ENCODE results near the gene ITFG2. TPM values are rescaled to one million over a fixed set of nuclear protein-coding genes. Genes with fewer than 3 reads are reported as not detected.
"Not testable (repeated sequence)": the region's sequence is repeated elsewhere in the genome, so short reads cannot be mapped to it uniquely, and the experiment has no call there.

ITFG2 gene
- total RNA-seq, 1 donor from 2014 or later, result 12.2 TPM

GRCh38 chr12:2854669-2855453 lies 42.4 kb downstream of the ITFG2 start:
- no peak for ATAC-seq (ENCODE audit: poor library complexity)
- DNase-seq, result no peak
- intact Hi-C loops (cut with DNase I), result loop anchor here (5.0 kb wide), 2 partner anchors 82 to 177 kb away; no protein-coding TSS in a partner anchor

GRCh38 chr12:2855546-2855945 lies 43.1 kb downstream of the ITFG2 start:
- intact Hi-C loops (cut with DNase I), result loop anchor here (5.0 kb wide), 1 partner anchor 82 kb away; no protein-coding TSS in a partner anchor
- no peak for ATAC-seq (ENCODE audit: poor library complexity)
- DNase-seq, result no peak

GRCh38 chr12:2856051-2856450 lies 43.6 kb downstream of the ITFG2 start:
- DNase-seq, result no peak
- no peak for ATAC-seq (ENCODE audit: poor library complexity)
- intact Hi-C loops (cut with DNase I), result loop anchor here (5.0 kb wide), 1 partner anchor 81 kb away; no protein-coding TSS in a partner anchor

- DNase-seq (no peak), ATAC-seq (ENCODE audit: poor library complexity) (no peak)
- intact Hi-C loops (cut with DNase I), result loop anchor here (5.0 kb wide), 1 partner anchor 80 kb away; no protein-coding TSS in a partner anchor
Observed at GRCh38 chr12:2857021-2857431, 44.6 kb downstream of the ITFG2 start, which contains the start of gene TEX52. TEX52 (minus strand) TSS chr12:2857039; CDS start chr12:2857026, 13 bp downstream.

GRCh38 chr12:2857576-2857975 lies 45.1 kb downstream of the ITFG2 start:
- ATAC-seq (ENCODE audit: poor library complexity) (no peak), DNase-seq (no peak)
- intact Hi-C loops (cut with DNase I), result loop anchor here (5.0 kb wide), 1 partner anchor 80 kb away; no protein-coding TSS in a partner anchor

- intact Hi-C loops (cut with DNase I), result loop anchor here (5.0 kb wide), 1 partner anchor 79 kb away; no protein-coding TSS in a partner anchor
- no peak for DNase-seq
- no peak for ATAC-seq (ENCODE audit: poor library complexity)
Observed at GRCh38 chr12:2858334-2858733, 45.9 kb downstream of the ITFG2 start.

GRCh38 chr12:2858944-2859421 lies 46.5 kb downstream of the ITFG2 start:
- ATAC-seq (ENCODE audit: poor library complexity) (no peak), DNase-seq (no peak)
- intact Hi-C loops (cut with DNase I), result loop anchor here (5.0 kb wide), 1 partner anchor 78 kb away; no protein-coding TSS in a partner anchor

GRCh38 chr12:2860170-2860569 lies 47.7 kb downstream of the ITFG2 start:
- ATAC-seq (ENCODE audit: poor library complexity) (no peak), DNase-seq (no peak)

GRCh38 chr12:2862876-2863275 lies 50.4 kb downstream of the ITFG2 start:
- DNase-seq, result no peak
- intact Hi-C loops (cut with DNase I), result no loop called here
- ATAC-seq (ENCODE audit: poor library complexity), result no peak

More at GRCh38 chr12:2860170-2860569, 47.7 kb downstream of the ITFG2 start:
- intact Hi-C loops (cut with DNase I), result no loop called here

- ATAC-seq (ENCODE audit: poor library complexity); intact Hi-C loops (cut with DNase I); DNase-seq: not testable (repeated sequence)
Observed at GRCh38 chr12:2863402-2863801, 50.9 kb downstream of the ITFG2 start.

GRCh38 chr12:2864198-2864597 lies 51.7 kb downstream of the ITFG2 start:
- no peak for ATAC-seq (ENCODE audit: poor library complexity)
- no peak for DNase-seq
- intact Hi-C loops (cut with DNase I), result no loop called here

- DNase-seq, result peak; percentile 8
- ATAC-seq (ENCODE audit: poor library complexity); intact Hi-C loops (cut with DNase I): not testable (repeated sequence)
Observed at GRCh38 chr12:2868986-2869632, 56.6 kb downstream of the ITFG2 start.

Other genes starting within 250 kb of the ITFG2 start
- 63.3 TPM for gene FKBP4, start 17.7 kb upstream of the ITFG2 start, total RNA-seq
- gene NRIP2, start 22.4 kb downstream of the ITFG2 start, total RNA-seq, result 2.0 TPM
- gene TEX52, start 44.4 kb downstream of the ITFG2 start, total RNA-seq, result not detected
- 1.5 TPM for gene FOXM1, start 64.5 kb downstream of the ITFG2 start, total RNA-seq
- gene RHNO1, start 64.6 kb downstream of the ITFG2 start, total RNA-seq, result 3.3 TPM
- gene TULP3, start 78.2 kb downstream of the ITFG2 start, total RNA-seq, result 4.6 TPM
- gene TEAD4, start 146.7 kb downstream of the ITFG2 start, total RNA-seq, result 7.6 TPM

All from Right ventricle myocardium superior (tissue), 1 donor.